Hair follicular keratinocyte (primary cell): ENCODE data around the gene AKR1C8. TPM values are rescaled to one million over a fixed set of nuclear protein-coding genes. Genes with fewer than 3 reads are reported as not detected.

Experiments
- total RNA-seq: library from RNA; depleted of rRNA; stranded (reverse); fragments of >200 nt; gene quantifications from 2 replicates; pipeline ENCODE4 v1.2.3, GENCODE V29; 2015

The AKR1C8 gene
- not detected in 2 replicates for total RNA-seq

DNA sequence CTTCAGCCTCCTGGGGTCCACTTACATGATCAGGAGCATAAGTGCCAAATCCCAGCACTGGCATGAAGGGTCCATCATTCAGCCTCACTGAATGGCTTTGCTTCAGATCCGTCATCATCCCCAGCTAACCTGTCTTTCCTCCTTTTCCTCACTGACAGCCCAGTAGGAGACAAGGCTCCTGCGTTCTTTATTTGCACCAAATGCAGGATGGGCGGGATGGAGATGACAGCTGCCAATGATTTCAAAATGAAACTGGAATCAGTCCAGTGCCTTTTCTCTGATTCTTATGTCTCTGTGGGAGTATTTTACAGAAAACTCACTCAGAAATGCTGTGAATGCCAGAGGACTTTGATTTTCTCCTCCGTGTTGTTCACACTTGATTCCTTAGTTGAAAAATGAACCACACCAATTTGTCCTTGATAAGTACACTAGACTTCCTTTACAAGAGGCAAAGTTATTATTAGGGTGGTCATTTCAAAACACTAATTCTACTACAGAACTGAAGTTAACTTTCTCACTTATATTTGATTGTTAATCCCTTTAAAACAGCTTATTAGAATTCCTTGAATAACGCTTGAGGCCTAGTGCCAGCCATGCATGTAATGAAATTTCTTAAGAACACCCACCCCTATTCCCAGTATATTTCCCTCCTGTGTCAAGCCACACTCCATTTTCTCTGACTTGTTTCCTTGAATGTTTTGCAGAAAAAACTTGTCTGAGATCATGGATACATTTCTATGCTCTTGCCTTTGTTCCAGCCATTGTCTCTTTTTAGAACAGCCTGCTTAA is at the start of gene AKR1C8:
TSS of gene AKR1C8 (minus strand) at position 164 of the 789 bp plus-strand sequence. CDS start at position 118, 46 bp downstream.

DNA sequence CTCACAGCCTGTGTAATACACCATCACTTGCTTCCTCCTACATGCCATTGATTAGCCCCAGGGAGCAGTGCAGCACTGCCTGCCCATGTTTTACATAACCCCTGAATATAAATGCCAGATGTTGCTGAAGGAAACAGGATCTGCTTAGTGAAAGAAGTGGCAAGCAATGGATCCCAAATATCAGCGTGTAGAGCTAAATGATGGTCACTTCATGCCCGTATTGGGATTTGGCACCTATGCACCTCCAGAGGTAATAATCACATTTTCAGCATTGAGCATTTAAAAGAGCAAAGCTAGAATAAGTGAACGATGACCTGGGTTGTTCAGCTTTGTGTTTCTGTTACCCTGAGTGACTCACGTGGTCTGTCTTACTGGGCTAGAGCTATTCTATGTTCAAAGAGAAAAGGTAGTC is 11.8 kb upstream of the AKR1C8 start, which contains the start of gene AKR1C4:
TSS of gene AKR1C4 (plus strand) at position 136 of the 412 bp plus-strand sequence. CDS start at position 167, 31 bp downstream.

Other genes starting within 250 kb of the AKR1C8 start
- gene AKR1C1, start 221.7 kb downstream of the AKR1C8 start, total RNA-seq: 24.1 and 44.4 TPM in 2 replicates
- 7.4 and 10.0 TPM in 2 replicates for gene AKR1C2, start 181.3 kb downstream of the AKR1C8 start, total RNA-seq
- gene AKR1C3, start 90.7 kb downstream of the AKR1C8 start, total RNA-seq: 3.7 and 8.4 TPM in 2 replicates
- not detected in 2 replicates for gene AKR1C4, start 11.7 kb upstream of the AKR1C8 start, total RNA-seq
- gene UCN3, start 179.8 kb upstream of the AKR1C8 start, total RNA-seq: not detected in 2 replicates
- 1.1 and 1.5 TPM in 2 replicates for gene TUBAL3, start 219.7 kb upstream of the AKR1C8 start, total RNA-seq
- 164 and 185 TPM in 2 replicates for gene NET1, start 227.4 kb upstream of the AKR1C8 start, total RNA-seq